Keratinocyte (primary cell): ENCODE measurements around the gene GTF2IRD1. TPM values are rescaled to one million over a fixed set of nuclear protein-coding genes. Genes with fewer than 3 reads are reported as not detected.
"Not testable (repeated sequence)": the region's sequence is repeated elsewhere in the genome, so short reads cannot be mapped to it uniquely, and the experiment has no call there.

Experiments
- DNase-seq: peaks from one replicate; pipeline ENCODE4 v3.0.0-alpha.2; 2011; ENCODE audit warnings: low read depth, missing footprints, low spot score
- FAIRE-seq: peaks from 2 replicates; lab custom pipeline; 2011; peaks lifted over from hg19 to GRCh38; lab: Jason Lieb, UNC
- H2AFZ ChIP-seq: 2 replicates; pipeline ENCODE4 v1.6.0; 2012; ENCODE audit warnings: low read length, control low read depth, inconsistent platforms; ENCODE audit not compliant: control insufficient read depth
- H3K27ac ChIP-seq: 2 replicates; pipeline ENCODE4 v1.5.1; 2011; ENCODE audit warnings: low read length; ENCODE audit not compliant: control insufficient read depth, insufficient read depth
- H3K27me3 ChIP-seq: 3 replicates; pipeline ENCODE4 v1.6.0; 2011; ENCODE audit warnings: low read length; ENCODE audit not compliant: control insufficient read depth, insufficient read depth; ENCODE audit errors: extremely low read depth
- H3K36me3 ChIP-seq, 2 experiments: 2 replicates in 1 of 2; 3 replicates in 1 of 2; pipeline ENCODE4 v1.5.1; 2011; ENCODE audit warnings: low read length in 2 of 2, mild to moderate bottlenecking in 1 of 2; ENCODE audit not compliant: control insufficient read depth in 2 of 2, insufficient read depth in 2 of 2; ENCODE audit errors: extremely low read depth in 1 of 2
- H3K4me1 ChIP-seq: 3 replicates; pipeline ENCODE4 v1.5.1; 2011; ENCODE audit warnings: low read length; ENCODE audit not compliant: control insufficient read depth, insufficient read depth; ENCODE audit errors: extremely low read depth
- H3K4me2 ChIP-seq: 3 replicates; pipeline ENCODE4 v1.6.0; 2011; ENCODE audit warnings: low read depth, low read length; ENCODE audit not compliant: control insufficient read depth, insufficient read depth; ENCODE audit errors: extremely low read depth
- H3K4me3 ChIP-seq, 3 experiments: fragments of 200-600 bp in 1 of 3; sonication (generic) in 1 of 3; 2 replicates in 2 of 3; 3 replicates in 1 of 3; pipeline ENCODE4 v1.5.1; 2011 to 2016; ENCODE audit warnings: low read length in 3 of 3, mild to moderate bottlenecking in 3 of 3, control low read depth in 2 of 3, inconsistent platforms in 1 of 3, low read depth in 1 of 3, mixed read lengths in 1 of 3, mixed run types in 1 of 3, moderate library complexity in 1 of 3; ENCODE audit not compliant: control insufficient read depth in 2 of 3, insufficient read depth in 2 of 3; ENCODE audit errors: extremely low read depth in 1 of 3
- H3K79me2 ChIP-seq: 2 replicates; pipeline ENCODE4 v1.6.0; 2012; ENCODE audit warnings: low read length; ENCODE audit not compliant: control insufficient read depth, insufficient read depth
- H3K9ac ChIP-seq: 3 replicates; pipeline ENCODE4 v1.6.0; 2011; ENCODE audit warnings: low read length; ENCODE audit not compliant: control insufficient read depth, insufficient read depth; ENCODE audit errors: extremely low read depth
- H3K9me1 ChIP-seq: 3 replicates; pipeline ENCODE4 v1.6.0; 2011; ENCODE audit warnings: low read length; ENCODE audit not compliant: control insufficient read depth, insufficient read depth; ENCODE audit errors: extremely low read depth
- H3K9me3 ChIP-seq: 2 replicates; pipeline ENCODE4 v1.5.1; 2012; ENCODE audit warnings: low read depth, low read length; ENCODE audit not compliant: control insufficient read depth
- H4K20me1 ChIP-seq: 3 replicates; pipeline ENCODE4 v1.6.0; 2011; ENCODE audit warnings: low read length; ENCODE audit not compliant: control insufficient read depth, insufficient read depth; ENCODE audit errors: extremely low read depth
- CTCF ChIP-seq, 3 experiments: IDR thresholded peaks in 1 of 3; conservative IDR thresholded peaks in 1 of 3; optimal IDR thresholded peaks in 1 of 3; 2 replicates in 2 of 3; 3 replicates in 1 of 3; pipeline versions ENCODE3 to v1.5.1; 2011; ENCODE audit warnings: low read length in 3 of 3, mild to moderate bottlenecking in 3 of 3, moderate library complexity in 2 of 3, control low read depth in 1 of 3, inconsistent platforms in 1 of 3; ENCODE audit not compliant: insufficient read depth in 2 of 3; ENCODE audit errors: extremely low read depth in 1 of 3
- EZH2 ChIP-seq: IDR thresholded peaks from one replicate; pipeline ENCODE4 v1.6.1; 2012; ENCODE audit warnings: inconsistent platforms, mild to moderate bottlenecking, low read length, moderate library complexity
- dilution Hi-C: fragments of 300-500 bp; cut with MboI; formaldehyde crosslinking; loops from one replicate; pipeline ENCODE4 v1.7.0; 2020; ENCODE audit warnings: low sequenced_read_pairs; ENCODE audit not compliant: extremely low pct_ligation_motif_present
- polyA plus RNA-seq, 5 experiments: library from polyadenylated mRNA; depleted of rRNA in 3 of 5; stranded (reverse) in 3 of 5; stranded (forward) in 1 of 5; unstranded in 1 of 5; fragments of >200 nt; gene quantifications; 1 replicate in 1 of 5; 2 replicates in 3 of 5; 3 replicates in 1 of 5; pipeline versions ENCODE4 v1.2.1 to v1.2.3, GENCODE V29; 2011 to 2012; ENCODE audit warnings: missing spikeins in 2 of 5, low read depth in 1 of 5, low replicate concordance in 1 of 5

The GTF2IRD1 gene
- polyA plus RNA-seq, 1 donor (not counting 4 experiments of a cell fraction or from before 2014, with no cell fraction given), result 19.4 TPM

- DNase-seq (no peak), FAIRE-seq (peak; percentile 41)
- Histone ChIP-seq H3K4me3 (no peak overlapping the region), H2AFZ (no peak overlapping the region), H3K36me3 (no peaks in the 10 kb centered on the region), H3K27me3 (no peaks in the 10 kb centered on the region), H3K9me1 (no peaks in the 10 kb centered on the region), H4K20me1 (peaks cover 6% of the 10 kb centered on the region), H3K79me2 (peaks cover 22% of the 10 kb centered on the region), H3K9me3 (no peaks in the 10 kb centered on the region), H3K4me2 (peak overlapping the region; percentile 49), H3K9ac (peak overlapping the region; percentile 35), H3K27ac (peak overlapping the region; percentile 18), H3K4me1 (peaks cover 39% of the 10 kb centered on the region)
- TF ChIP-seq EZH2, result no peak
- no peak for TF ChIP-seq CTCF (optimal IDR thresholded peaks at IDR 0.05 in 1 of 3, IDR thresholded peaks at IDR 0.05 in 1 of 3, conservative IDR thresholded peaks at IDR 0.05 in 1 of 3; ENCODE audit: extremely low read depth in 1 of 3, insufficient read depth in 2 of 3, low read length in 3 of 3)
- dilution Hi-C loops, result no loop called here
Observed at GRCh38 chr7:74483402-74484336, 30.0 kb downstream of the GTF2IRD1 start.

GRCh38 chr7:74485611-74486010 lies 31.9 kb downstream of the GTF2IRD1 start:
- FAIRE-seq (no peak), DNase-seq (no peak)
- Histone ChIP-seq H3K9me1 (no peaks in the 10 kb centered on the region), H3K9ac (no peak overlapping the region), H3K4me2 (no peak overlapping the region), H4K20me1 (peaks cover 6% of the 10 kb centered on the region), H2AFZ (no peak overlapping the region), H3K4me1 (peaks cover 25% of the 10 kb centered on the region), H3K79me2 (peaks cover 21% of the 10 kb centered on the region), H3K4me3 (no peak overlapping the region), H3K9me3 (no peaks in the 10 kb centered on the region), H3K36me3 (peaks cover 0 to 3% of the 10 kb centered on the region in 2 experiments), H3K27ac (no peak overlapping the region), H3K27me3 (no peaks in the 10 kb centered on the region)
- dilution Hi-C loops, result no loop called here
- TF ChIP-seq CTCF (optimal IDR thresholded peaks at IDR 0.05 in 1 of 3, IDR thresholded peaks at IDR 0.05 in 1 of 3, conservative IDR thresholded peaks at IDR 0.05 in 1 of 3; ENCODE audit: extremely low read depth in 1 of 3, insufficient read depth in 2 of 3, low read length in 3 of 3), result no peak
- TF ChIP-seq EZH2, result no peak

- dilution Hi-C loops, H3K27me3 ChIP-seq, H3K9ac ChIP-seq, H3K4me2 ChIP-seq, H3K36me3 ChIP-seq, H3K4me1 ChIP-seq, H4K20me1 ChIP-seq, H2AFZ ChIP-seq, H3K4me3 ChIP-seq, H3K9me3 ChIP-seq, H3K9me1 ChIP-seq, H3K27ac ChIP-seq, DNase-seq, FAIRE-seq: not testable (repeated sequence)
- H3K79me2 ChIP-seq, result peaks cover 20% of the 10 kb centered on the region
Observed at GRCh38 chr7:74488518-74489030, 34.9 kb downstream of the GTF2IRD1 start.
